GM12864 (cell line): ENCODE data around the gene RBKS.

Experiments used
- DNase-seq: peaks from one replicate; pipeline ENCODE4 v3.0.0-alpha.2; 2011; ENCODE audit warnings: low read depth
- H3K4me3 ChIP-seq: 2 replicates; pipeline ENCODE4 v1.5.1; 2011; ENCODE audit warnings: mild to moderate bottlenecking, low read depth, low read length, control low read depth
- TF ChIP-seq, protein P1 (sequence below): IDR thresholded peaks from 2 replicates; pipeline ENCODE4 v1.5.1; 2011; ENCODE audit warnings: low read depth, mild to moderate bottlenecking, moderate library complexity, low read length, control low read depth, inconsistent platforms; ENCODE audit errors: missing control alignments

The RBKS gene

DNA sequence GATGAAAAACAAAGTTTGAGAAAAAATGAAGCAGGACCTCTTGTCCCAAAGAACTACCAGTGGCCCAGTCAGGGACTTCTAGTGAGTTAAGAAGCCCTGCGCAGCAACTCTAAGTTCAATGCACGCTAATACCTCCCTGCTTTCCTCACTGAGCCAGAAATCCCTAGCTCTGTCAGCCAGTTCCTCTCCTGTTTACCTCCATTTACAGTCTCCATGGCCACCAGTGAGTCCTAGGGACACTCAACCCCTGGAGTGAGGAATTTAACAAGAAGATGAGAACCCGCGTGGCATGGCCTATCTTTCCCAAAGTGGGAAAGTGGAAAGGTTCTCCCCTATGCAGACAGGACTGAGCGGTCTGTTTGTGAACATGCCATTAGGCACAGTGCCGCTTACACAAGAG, 87.6 kb downstream of the RBKS start:
- no peak overlapping the region for H3K4me3 ChIP-seq
- DNase-seq, result no peak
- TF ChIP-seq, protein P1, sequence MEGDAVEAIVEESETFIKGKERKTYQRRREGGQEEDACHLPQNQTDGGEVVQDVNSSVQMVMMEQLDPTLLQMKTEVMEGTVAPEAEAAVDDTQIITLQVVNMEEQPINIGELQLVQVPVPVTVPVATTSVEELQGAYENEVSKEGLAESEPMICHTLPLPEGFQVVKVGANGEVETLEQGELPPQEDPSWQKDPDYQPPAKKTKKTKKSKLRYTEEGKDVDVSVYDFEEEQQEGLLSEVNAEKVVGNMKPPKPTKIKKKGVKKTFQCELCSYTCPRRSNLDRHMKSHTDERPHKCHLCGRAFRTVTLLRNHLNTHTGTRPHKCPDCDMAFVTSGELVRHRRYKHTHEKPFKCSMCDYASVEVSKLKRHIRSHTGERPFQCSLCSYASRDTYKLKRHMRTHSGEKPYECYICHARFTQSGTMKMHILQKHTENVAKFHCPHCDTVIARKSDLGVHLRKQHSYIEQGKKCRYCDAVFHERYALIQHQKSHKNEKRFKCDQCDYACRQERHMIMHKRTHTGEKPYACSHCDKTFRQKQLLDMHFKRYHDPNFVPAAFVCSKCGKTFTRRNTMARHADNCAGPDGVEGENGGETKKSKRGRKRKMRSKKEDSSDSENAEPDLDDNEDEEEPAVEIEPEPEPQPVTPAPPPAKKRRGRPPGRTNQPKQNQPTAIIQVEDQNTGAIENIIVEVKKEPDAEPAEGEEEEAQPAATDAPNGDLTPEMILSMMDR, result no peak

DNA sequence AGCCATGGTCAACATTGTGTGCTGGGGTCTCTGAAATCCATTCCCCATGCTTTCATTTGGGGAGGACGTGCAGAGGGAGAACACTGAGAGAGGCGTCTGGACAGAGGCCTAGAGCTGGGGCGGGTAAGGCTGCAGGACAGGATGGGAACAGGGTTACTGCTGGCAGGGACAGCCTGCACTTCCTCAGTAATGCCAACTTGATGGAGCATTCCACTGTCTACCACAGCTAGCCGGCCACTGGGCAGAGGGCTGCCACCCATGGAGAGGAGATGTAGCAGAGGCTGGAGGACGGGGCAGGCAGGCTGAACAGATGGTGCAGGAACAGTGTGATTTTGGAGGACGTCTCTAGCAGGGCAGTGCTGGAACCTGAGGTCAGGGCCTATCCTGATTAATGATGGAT, 89.3 kb downstream of the RBKS start:
- no peak overlapping the region for H3K4me3 ChIP-seq
- TF ChIP-seq, protein P1, result no peak
- DNase-seq, result no peak

DNA sequence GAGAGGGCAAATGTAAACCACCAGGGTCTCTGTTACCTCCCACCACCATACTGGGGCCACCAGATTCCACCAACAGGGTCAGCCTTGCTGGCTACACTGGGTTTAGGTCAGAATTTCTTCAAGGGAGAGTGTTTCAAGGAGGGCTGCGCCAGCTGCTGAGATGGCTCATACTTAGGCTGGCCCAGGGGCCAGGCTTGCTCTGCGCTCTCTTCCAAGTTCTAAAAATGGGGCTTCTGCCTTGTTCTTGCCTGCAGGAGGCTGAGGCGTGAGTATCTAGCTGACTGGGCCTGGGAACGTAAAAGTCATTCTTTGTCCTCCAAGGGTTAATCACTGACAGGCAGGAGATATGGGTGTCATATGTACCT, 90.6 kb downstream of the RBKS start:
- no peak for DNase-seq
- H3K4me3 ChIP-seq, result no peak overlapping the region
- TF ChIP-seq, protein P1, result no peak

DNA sequence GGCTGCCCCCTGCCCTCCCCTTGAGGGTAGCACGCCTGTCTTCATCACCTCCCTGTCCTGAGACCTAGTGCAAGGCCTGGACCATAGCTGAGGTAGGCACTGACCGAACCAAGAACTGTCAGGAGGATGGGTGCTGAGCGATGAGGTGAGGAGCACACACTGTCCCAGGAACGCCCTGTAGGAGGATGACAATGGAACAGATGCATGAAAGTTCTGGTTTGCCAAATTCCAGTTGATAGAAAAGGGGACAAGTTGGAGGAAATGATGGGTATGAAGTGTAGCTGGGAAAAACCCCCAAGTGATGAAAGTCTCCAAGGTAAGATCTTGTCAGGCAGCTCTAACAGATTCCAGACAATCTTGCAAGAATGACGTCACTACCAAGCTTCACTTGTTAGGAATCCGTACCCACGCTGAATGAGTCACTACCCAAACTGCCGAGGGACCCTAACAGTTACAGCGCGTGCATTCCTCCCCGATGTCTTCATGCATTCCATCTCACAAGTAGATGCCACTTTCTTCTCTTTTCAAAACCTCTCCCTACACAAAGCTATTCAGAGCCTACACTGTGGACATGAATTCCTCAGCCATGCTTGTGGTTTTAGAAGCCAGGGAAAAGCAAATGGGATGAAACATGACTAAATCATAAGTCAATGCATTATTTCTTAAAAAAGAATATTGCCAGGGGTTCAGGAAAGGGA, 91.1 kb downstream of the RBKS start:
- TF ChIP-seq, protein P1, result no peak
- no peak for DNase-seq
- H3K4me3 ChIP-seq, result no peak overlapping the region

DNA sequence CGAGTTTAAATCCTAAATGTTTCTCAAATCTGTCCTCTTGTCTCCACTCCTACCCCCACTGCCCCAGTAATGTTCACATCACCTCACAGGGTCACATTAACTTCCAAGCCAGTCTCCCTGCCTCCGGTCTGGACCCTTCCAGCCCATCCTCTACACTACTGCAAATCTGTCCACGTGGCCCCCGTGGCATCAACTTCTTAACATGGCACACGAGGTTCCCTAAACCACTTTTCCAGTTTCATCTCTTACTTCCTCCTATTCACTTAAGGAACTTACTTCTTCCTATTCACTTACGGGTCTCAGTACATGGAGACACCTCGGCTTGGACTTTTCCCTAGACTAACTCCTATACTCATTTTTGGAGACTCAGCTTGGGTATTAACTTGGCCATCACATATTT, 91.7 kb downstream of the RBKS start:
- no peak overlapping the region for H3K4me3 ChIP-seq
- no peak for DNase-seq
- TF ChIP-seq, protein P1, result no peak

DNA sequence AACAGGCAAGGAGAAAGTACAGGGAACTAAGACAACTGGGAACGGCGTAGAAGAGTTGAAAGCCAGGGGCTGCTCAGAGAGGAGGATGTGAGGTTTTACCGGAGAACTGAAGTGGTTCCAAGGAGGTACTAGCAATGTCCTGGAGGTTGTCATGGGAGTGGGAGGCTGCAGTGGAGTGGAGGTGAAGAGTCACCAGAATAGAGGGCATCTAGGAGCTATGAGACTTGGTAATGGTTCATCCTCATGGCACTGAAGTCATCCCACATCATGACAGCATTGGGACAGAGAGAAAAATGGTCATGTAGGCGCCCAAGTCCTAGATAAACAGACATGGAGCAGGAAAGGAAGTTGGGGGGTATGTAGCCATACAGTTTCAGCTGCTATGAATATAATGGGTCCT, 92.3 kb downstream of the RBKS start:
- TF ChIP-seq, protein P1, result no peak
- no peak for DNase-seq
- no peak overlapping the region for H3K4me3 ChIP-seq
